Ectodermal cell (in vitro differentiated cells): Measurements from ENCODE around the gene TMEM184B.
A peak's percentile ranks its signal among the peaks of the same experiment; 100 is the strongest.

Source experiments
- H3K27ac ChIP-seq: 2 replicates; pipeline ENCODE4 v1.7.0; 2013; ENCODE audit warnings: mild to moderate bottlenecking, low read depth, low read length; ENCODE audit not compliant: insufficient read depth, poor library complexity, severe bottlenecking
- H3K27me3 ChIP-seq: 2 replicates; pipeline ENCODE4 v1.7.0; 2013; ENCODE audit warnings: mild to moderate bottlenecking, low read length; ENCODE audit not compliant: insufficient read depth, control insufficient read depth, poor library complexity, severe bottlenecking
- H3K36me3 ChIP-seq: one replicate; pipeline ENCODE4 v1.7.0; 2013; ENCODE audit warnings: low read length; ENCODE audit not compliant: control insufficient read depth, insufficient read depth
- H3K4me1 ChIP-seq: one replicate; pipeline ENCODE4 v1.7.0; 2013; ENCODE audit warnings: low read length; ENCODE audit not compliant: control insufficient read depth, insufficient read depth
- H3K4me3 ChIP-seq: 2 replicates; pipeline ENCODE4 v1.7.0; 2013; ENCODE audit warnings: low read depth, low read length, control low read depth; ENCODE audit not compliant: insufficient read depth
- H3K9me3 ChIP-seq: 2 replicates; pipeline ENCODE4 v1.7.0; 2013; ENCODE audit warnings: mild to moderate bottlenecking, low read length, moderate library complexity; ENCODE audit not compliant: control insufficient read depth
- WGBS, 2 experiments: methylation state at CpG; one replicate each; pipeline ENCODE4 v1.1.7; 2013; ENCODE audit warnings: missing lambda C conversion rate in 2 of 2; 5-methylcytosine and 5-hydroxymethylcytosine counted together

The TMEM184B gene

DNA sequence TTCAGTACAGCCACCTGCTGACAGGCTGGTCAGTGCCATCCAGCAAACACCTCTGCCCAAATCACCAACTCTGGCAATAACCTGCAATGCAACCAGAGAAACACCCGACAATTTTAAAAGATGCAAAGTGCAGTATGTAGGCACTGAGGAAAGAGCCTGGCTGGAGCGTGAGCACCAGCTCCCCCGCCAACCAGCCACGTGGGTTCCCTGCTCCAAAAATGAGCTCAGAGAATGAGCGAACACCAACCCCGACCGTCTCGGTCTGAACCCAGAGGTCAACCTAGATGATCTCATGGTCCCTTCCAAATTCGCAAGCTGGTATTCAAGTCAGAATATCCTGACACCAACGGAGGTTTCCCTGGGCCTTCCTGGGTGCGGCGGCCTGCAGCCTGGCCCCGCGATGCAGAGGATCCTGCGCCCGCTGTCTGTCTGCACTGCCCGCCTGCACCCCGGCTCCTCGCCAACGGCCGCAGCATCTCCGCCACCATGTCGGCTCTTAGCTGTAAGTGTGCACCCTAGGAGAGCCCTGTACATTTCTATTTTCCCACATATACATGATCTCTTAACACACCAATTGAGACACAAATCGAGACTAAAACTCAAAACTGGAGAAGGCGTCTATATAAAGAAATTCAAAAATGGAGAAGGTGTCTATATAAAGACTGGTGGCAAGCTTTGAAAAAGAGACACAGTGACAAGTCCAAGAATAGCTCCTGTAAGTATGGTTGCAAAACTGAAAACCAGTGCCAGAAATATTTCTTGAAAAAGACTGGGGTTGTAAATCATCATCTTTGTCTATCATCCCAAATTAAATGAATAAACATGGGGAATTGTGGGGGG, 22.8 kb downstream of the TMEM184B start:
- Histone ChIP-seq H3K27ac (no peak overlapping the region), H3K27me3 (no peaks in the 10 kb centered on the region), H3K4me3 (no peak overlapping the region), H3K4me1 (no peaks in the 10 kb centered on the region), H3K9me3 (no peaks in the 10 kb centered on the region), H3K36me3 (no peaks in the 10 kb centered on the region)
- WGBS, 2 experiments = 93 to 94% methylated on average over 25 of the region's 25 CpGs

DNA sequence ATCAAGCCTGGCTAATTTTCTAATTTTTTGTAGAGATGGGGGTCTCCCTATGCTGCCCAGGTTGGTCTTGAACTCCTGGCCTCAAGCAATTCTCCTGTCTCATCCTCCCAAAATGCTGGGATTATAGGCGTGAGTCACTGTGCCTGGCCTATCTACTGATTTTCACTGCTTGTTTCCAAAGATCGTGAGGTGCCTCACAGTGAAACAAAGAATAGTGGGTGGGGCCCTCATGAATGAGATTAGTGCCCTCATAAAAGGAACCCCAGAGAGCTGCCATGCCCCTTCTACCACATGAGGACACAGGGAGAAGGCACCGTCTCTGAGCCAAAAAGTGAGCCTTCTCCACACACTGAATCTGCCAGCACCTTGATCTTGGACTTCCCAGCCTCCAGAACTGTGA, 23.5 kb downstream of the TMEM184B start:
- no peak overlapping the region for H3K27ac ChIP-seq
- H3K9me3 ChIP-seq = no peaks in the 10 kb centered on the region
- 64 to 76% methylated on average over 3 of the region's 3 CpGs for WGBS, 2 experiments
- no peak overlapping the region for H3K4me3 ChIP-seq
- no peaks in the 10 kb centered on the region for H3K4me1 ChIP-seq
- H3K36me3 ChIP-seq = no peaks in the 10 kb centered on the region
- no peaks in the 10 kb centered on the region for H3K27me3 ChIP-seq

DNA sequence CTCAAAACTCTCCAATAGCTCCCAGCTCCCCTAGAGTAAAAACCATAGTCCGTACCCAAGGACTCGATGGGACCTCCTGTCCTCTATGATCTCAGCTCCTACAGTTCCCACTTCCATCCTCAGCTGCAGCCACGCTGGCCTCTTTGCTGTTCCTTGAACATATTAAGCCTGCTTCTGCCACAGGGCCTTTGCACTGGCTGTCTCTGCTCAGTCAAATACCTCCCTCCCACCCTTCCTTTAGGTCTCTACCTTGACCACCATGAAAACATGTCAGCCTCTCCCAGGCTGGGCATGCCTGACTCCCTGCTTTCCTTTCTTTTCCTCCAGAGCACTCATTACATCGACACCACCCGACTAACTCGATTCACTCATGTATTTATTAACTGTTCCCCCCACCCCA, 24.5 kb downstream of the TMEM184B start:
- Histone ChIP-seq H3K4me3 (no peak overlapping the region), H3K4me1 (peaks cover 7% of the 10 kb centered on the region), H3K9me3 (no peaks in the 10 kb centered on the region), H3K36me3 (no peaks in the 10 kb centered on the region), H3K27me3 (no peaks in the 10 kb centered on the region), H3K27ac (no peak overlapping the region)
- WGBS, 2 experiments = 95 to 97% methylated on average over 6 of the region's 6 CpGs

DNA sequence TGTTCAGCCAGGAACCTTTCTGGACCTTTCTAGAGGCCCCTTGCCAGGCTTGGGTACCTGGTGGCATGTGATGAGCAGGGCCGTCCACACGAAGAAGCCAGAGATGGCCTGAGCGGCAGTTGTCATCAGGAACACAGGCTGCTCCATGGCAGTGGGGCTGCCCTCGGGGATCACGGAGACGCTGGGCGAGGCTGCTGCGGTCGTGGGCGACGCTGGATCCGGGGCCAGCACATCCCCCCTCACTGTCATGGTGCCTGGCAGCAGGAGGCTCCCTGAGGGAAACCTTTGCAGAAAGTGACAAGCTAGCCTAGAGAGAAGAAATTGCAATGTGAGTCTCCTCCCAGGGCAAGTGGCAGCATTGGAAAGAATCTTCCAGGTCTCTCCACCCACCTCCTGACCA, 25.1 kb downstream of the TMEM184B start:
- Histone ChIP-seq H3K9me3 (no peaks in the 10 kb centered on the region), H3K4me1 (peaks cover 12% of the 10 kb centered on the region), H3K36me3 (no peaks in the 10 kb centered on the region), H3K27me3 (no peaks in the 10 kb centered on the region), H3K4me3 (no peak overlapping the region), H3K27ac (no peak overlapping the region)
- 97 to 98% methylated on average over 12 of the region's 12 CpGs for WGBS, 2 experiments

DNA sequence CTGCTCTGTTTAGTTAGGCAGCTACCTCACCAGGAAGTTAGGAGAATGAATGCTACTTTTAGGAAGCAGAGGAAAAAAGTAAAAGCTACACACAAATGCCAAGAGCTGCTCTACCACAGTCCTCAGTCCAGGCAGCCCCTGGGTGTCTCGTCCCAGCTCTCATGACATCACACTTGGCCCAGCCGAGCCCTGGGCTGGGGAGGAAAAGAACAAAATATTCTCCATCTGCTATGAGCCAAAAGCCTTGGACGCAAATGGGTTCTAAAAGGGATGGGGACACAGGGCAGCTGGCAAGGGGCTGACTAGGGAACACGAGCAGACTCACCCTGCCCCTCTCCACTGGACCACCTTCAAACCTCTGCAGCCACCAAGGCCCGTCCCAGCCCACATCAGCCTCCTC, 26.1 kb downstream of the TMEM184B start:
- Histone ChIP-seq H3K9me3 (no peaks in the 10 kb centered on the region), H3K27ac (no peak overlapping the region), H3K4me1 (peaks cover 12% of the 10 kb centered on the region), H3K36me3 (no peaks in the 10 kb centered on the region), H3K27me3 (no peaks in the 10 kb centered on the region), H3K4me3 (no peak overlapping the region)
- WGBS, 2 experiments = 92% methylated on average over 5 of the region's 5 CpGs

DNA sequence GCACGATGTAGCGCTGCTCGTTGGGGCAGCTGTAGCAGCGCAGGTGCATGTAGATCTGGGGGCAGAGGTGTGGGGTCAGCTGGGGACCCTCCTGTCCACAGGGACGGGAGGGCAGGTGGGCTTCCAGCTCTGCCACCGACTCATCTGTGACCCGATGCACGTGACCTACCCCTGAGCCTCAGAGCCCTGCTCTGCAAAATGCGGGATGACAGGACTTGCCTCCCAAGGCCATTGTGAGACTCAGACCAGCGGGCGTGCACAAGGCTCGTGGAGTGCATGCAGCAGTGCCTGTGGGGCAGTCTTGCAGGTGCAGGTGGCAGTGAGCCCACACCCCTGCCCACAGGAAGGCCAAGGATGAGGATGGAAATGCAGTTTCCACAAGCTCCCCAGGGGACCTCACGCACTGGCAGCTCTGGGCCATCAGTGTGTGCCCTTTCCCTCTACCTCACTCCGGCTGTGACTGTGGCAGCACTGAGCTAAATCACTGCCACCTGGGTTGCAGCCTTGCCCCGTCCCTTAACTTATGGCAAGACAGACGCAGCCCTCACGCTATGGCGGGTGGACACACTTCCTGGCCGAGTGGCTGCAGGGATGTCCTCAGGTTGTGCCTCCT, 26.7 kb downstream of the TMEM184B start:
- peaks cover 13% of the 10 kb centered on the region for H3K4me1 ChIP-seq
- WGBS, 2 experiments = 93 to 95% methylated on average over 19 of the region's 19 CpGs
- H3K9me3 ChIP-seq = no peaks in the 10 kb centered on the region
- no peaks in the 10 kb centered on the region for H3K36me3 ChIP-seq
- H3K27ac ChIP-seq = no peak overlapping the region
- H3K27me3 ChIP-seq = no peaks in the 10 kb centered on the region
- H3K4me3 ChIP-seq = no peak overlapping the region

DNA sequence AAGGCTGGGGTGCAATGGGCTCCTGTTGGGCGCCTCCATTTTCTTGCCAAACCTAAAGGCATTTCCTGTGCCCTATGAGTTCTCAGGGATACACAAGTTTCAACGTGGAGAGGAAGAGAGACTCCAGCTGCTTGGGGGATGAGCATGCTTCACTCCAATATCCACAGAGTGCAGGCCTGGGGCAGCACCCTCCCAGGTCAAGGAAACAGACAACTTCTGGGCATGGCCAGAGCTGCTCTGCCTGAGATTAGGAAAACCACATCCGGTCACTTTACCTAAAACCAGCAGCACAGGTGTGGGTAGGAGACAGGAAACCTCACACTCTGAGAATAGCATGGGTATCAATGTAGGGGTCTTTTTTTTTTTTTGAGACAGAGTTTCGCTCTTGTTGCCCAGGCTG, 28.7 kb downstream of the TMEM184B start:
- Histone ChIP-seq H3K36me3 (no peaks in the 10 kb centered on the region), H3K4me3 (no peak overlapping the region), H3K4me1 (peaks cover 21% of the 10 kb centered on the region), H3K27ac (no peak overlapping the region), H3K9me3 (no peaks in the 10 kb centered on the region), H3K27me3 (no peaks in the 10 kb centered on the region)
- 86 to 92% methylated on average over 4 of the region's 4 CpGs for WGBS, 2 experiments

DNA sequence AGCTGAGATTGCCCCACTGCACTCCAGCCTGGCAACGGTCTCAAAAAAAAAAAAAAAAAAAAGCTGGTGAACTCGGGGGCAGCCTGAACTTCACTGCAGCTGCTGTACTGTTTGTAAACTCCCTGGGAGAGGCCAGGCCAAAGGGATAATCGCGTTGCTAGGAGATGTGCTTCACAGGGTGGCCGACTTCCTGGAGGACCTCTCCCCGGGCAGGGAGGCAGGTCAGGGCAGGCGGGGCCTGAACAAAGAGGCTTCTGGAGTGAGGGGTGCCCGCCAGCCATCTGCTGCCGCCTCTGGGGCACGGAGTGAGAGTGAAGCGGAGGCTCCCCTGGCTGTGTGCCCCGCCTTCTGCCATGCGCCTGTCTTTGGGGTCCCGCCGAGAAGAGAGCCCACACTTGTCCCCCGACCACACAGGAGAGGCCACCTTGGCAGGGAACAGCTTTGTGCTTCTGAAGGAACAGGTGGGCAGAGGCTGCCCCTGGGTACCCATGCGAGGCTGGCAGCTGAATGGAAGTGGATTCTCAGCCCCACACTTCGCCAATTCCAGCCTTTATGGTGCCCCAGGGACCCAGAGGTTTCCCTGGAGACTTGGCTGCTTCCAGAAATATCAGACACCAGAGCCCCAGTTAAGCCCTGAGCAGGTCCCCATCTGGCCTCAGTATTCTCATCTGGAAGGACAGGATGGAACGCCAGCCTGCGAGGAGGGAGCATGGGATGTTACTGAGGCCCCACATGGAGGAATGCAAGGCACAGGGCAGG, 29.6 kb downstream of the TMEM184B start:
- Histone ChIP-seq H3K9me3 (no peaks in the 10 kb centered on the region), H3K36me3 (no peaks in the 10 kb centered on the region), H3K4me1 (peaks cover 21% of the 10 kb centered on the region), H3K4me3 (no peak overlapping the region), H3K27me3 (no peaks in the 10 kb centered on the region), H3K27ac (peak overlapping the region; percentile 30)
- 71% methylated on average over 20 of the region's 20 CpGs for WGBS, 2 experiments

DNA sequence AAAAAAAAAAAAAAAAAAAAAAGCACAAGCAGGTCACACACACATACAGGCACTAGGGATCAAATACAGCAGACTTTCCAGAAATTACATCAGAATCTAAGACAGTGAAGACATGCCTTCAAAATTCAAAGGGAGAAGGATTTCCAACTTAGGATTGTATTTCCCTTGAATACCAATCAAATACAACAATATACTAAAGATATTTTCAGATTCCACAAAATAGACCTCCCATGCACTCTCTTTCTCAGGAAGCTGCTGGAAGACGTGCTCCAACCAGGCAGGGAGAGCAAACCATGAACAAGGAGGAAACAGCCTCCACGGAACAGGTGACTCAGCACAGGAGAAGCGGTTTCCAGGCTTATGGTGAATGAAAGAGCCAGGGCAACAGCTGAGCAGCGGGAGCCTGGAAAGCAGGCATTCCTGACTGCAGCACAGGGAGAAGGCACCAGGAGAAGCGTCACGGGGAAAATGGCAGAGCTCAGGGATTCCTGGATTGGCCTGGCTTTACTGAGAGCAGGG, 32.0 kb downstream of the TMEM184B start:
- WGBS, 2 experiments = 6 to 12% methylated on average over 6 of the region's 6 CpGs
- Histone ChIP-seq H3K36me3 (no peaks in the 10 kb centered on the region), H3K4me1 (peaks cover 21% of the 10 kb centered on the region), H3K27ac (peak overlapping the region; percentile 9), H3K9me3 (no peaks in the 10 kb centered on the region), H3K27me3 (no peaks in the 10 kb centered on the region), H3K4me3 (no peak overlapping the region)
